SU-DHL-6 (cell line): Measurements from ENCODE around the gene CLDN10.

Experiments used
- CTCF ChIP-seq: fragments of 200-600 bp; sonication (generic); IDR thresholded peaks from one replicate; pipeline ENCODE4 v1.5.1; 2017; ENCODE audit warnings: antibody characterized with exemption, mild to moderate bottlenecking, low read length, moderate library complexity; ENCODE audit not compliant: insufficient read depth, poor library complexity, severe bottlenecking
- EZH2phosphoT487 ChIP-seq: fragments of 200-600 bp; sonication (generic), shearing (Covaris generic); conservative IDR thresholded peaks from 2 replicates; pipeline ENCODE4 v1.6.1; 2018; ENCODE audit warnings: mild to moderate bottlenecking, antibody characterized with exemption, low read length, moderate library complexity, mixed read lengths

- TF ChIP-seq EZH2phosphoT487 (no peak), CTCF (no peak)
These were observed 12.3 kb downstream of the CLDN10 start for GRCh38 chr13:95564733-95565291.
